Measurements from ENCODE around the gene TLL1.

TLL1 gene

DNA sequence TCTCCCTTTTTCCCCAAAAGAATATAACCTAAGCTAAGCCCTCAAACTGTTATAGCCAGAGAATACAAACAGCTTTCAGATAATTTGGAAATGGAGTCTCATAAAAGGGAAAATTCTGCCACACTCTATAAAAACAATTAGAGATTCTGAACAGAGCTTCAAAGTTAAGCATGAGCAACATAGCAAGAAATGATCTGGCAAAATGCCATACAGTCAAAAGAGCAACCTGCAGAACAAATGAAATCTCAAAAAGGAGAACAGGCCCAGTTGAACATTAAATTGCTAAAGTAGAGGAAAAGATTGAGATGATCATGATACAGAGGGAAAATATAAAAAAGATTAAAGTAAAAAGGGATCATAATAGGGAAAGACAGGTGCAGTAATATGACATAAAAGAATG, 250.5 kb downstream of the TLL1 start:
- H3K27ac ChIP-seq: no peak overlapping the region
- no peak for TF ChIP-seq ZFX (IDR thresholded peaks at IDR 0.05; ENCODE audit: borderline replicate concordance)
- TF ChIP-seq, protein P1, sequence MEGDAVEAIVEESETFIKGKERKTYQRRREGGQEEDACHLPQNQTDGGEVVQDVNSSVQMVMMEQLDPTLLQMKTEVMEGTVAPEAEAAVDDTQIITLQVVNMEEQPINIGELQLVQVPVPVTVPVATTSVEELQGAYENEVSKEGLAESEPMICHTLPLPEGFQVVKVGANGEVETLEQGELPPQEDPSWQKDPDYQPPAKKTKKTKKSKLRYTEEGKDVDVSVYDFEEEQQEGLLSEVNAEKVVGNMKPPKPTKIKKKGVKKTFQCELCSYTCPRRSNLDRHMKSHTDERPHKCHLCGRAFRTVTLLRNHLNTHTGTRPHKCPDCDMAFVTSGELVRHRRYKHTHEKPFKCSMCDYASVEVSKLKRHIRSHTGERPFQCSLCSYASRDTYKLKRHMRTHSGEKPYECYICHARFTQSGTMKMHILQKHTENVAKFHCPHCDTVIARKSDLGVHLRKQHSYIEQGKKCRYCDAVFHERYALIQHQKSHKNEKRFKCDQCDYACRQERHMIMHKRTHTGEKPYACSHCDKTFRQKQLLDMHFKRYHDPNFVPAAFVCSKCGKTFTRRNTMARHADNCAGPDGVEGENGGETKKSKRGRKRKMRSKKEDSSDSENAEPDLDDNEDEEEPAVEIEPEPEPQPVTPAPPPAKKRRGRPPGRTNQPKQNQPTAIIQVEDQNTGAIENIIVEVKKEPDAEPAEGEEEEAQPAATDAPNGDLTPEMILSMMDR (IDR thresholded peaks at IDR 0.05): no peak

DNA sequence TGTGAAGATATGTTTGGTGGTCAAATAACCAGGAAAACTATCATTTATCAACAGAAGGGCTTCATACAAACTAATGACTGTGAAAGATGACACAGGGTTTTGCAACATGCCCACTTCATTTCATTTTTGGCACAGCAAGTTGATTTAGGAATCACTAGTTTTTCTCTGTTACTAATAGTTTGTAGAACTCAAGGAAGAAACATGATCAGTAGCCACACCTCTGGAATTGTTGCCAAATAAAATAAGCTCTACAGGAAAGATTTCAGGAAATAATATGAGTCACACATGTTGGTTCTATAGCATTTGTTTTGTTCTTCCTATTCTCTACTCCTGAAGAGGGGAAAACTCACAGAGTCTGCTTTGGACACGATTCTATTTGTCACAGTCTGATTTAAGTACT, 255.4 kb downstream of the TLL1 start:
- TF ChIP-seq, protein P1 (IDR thresholded peaks at IDR 0.05): no peak
- TF ChIP-seq ZFX (IDR thresholded peaks at IDR 0.05; ENCODE audit: borderline replicate concordance): no peak
- H3K27ac ChIP-seq: no peak overlapping the region

GRCh38 chr4:166134285-166134684, 261.2 kb downstream of the TLL1 start:
- H3K27ac ChIP-seq: no peak overlapping the region
- TF ChIP-seq ZFX (IDR thresholded peaks at IDR 0.05; ENCODE audit: borderline replicate concordance): no peak
- TF ChIP-seq, protein P1 (IDR thresholded peaks at IDR 0.05): no peak

DNA sequence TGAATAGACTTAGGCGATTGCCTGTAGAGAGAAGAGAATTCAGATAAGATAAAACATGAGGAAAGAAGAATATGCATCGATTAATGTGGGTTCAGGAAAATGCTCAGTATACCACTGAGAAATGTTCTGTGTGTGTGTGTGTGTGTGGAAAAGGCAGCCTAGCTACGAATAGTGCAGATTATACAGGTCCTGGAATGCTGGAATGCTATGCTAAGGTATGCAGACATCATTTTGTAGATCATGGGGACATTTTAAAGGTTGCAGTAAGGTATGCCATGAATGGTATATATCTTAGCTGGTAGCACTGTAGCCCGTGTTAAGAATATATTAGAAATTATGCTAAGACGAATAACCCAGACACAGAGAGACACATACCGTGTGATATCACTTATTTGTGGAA, 267.9 kb downstream of the TLL1 start:
- no peak overlapping the region for H3K27ac ChIP-seq
- TF ChIP-seq, protein P1 (IDR thresholded peaks at IDR 0.05): no peak
- no peak for TF ChIP-seq ZFX (IDR thresholded peaks at IDR 0.05; ENCODE audit: borderline replicate concordance)

DNA sequence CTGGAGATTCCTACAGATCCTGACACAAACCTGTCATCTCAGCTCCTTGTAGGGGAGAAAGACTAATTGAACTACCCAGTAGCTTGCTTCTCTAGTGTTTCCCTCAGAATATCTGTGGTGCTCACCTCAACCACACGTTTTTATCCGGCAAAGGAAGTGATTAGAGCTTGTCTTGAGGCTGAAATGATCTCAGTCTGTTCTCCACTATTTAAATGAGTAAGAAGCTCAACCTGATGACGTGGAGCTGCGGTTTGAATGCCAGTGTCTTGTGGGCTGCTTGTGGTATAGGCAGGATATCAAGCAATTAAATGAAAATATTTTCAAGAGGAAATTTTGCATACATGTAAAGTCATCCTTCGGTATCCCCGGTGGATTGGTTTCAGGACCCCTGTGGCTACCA, 270.2 kb downstream of the TLL1 start:
- no peak for TF ChIP-seq ZFX (IDR thresholded peaks at IDR 0.05; ENCODE audit: borderline replicate concordance)
- TF ChIP-seq, protein P1 (IDR thresholded peaks at IDR 0.05): no peak
- no peak overlapping the region for H3K27ac ChIP-seq

- H3K27ac ChIP-seq: no peak overlapping the region
- TF ChIP-seq ZFX (IDR thresholded peaks at IDR 0.05; ENCODE audit: borderline replicate concordance): no peak
- TF ChIP-seq, protein P1 (IDR thresholded peaks at IDR 0.05): no peak
Measured at GRCh38 chr4:166144607-166145006, 271.6 kb downstream of the TLL1 start.

DNA sequence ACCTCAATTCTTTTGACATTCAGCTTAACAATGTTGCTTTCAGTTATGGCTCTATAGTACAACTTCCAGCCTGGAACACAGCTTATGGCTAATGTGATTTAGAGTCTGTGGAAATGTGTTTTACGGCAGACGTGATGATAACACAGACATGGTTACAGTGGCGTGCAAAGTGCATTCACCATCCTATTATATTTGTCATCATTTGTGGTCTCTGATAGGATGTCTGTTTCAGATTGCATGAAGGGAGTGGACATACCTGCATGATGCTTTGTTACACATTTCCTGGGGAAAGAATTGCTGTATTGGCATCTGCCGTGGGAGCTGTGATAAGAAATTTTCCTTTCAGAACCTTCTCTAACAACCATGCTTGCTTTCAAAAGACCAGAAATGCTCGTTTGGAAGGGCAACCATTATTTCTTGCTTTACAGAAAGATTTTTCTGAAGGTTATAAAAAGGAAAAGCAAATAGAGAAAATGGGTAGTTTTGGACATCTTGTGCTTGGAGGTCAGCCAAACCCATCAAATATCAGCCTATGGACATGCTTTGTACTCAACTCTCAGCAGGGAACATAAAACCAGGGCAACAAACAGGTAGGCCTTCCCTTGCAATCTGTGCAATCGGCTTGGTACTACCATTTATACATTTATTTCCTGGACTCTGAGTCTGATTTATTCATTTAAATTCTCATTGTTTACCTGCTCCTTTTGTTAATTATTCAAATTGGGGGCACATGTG, 273.9 kb downstream of the TLL1 start:
- TF ChIP-seq, protein P1 (IDR thresholded peaks at IDR 0.05): no peak
- TF ChIP-seq ZFX (IDR thresholded peaks at IDR 0.05; ENCODE audit: borderline replicate concordance): no peak
- H3K27ac ChIP-seq: peak overlapping the region; percentile 58
